T-cell (primary cell): Measurements from ENCODE around the gene PDXK. TPM values are rescaled to one million over a fixed set of nuclear protein-coding genes. Genes with fewer than 3 reads are reported as not detected.
"Not testable (repeated sequence)": the region's sequence is repeated elsewhere in the genome, so short reads cannot be mapped to it uniquely, and the experiment has no call there.

Source experiments
- ATAC-seq, 4 experiments: fragments of 200-7000 bp in 3 of 4; fragments of 150-1000 bp in 1 of 4; cut with Tn5 transposase; replicated peaks in 1 of 4; 1 replicate in 3 of 4; 2 replicates in 1 of 4; pipeline ENCODE4 v1.10.0; 2021; ENCODE audit warnings: moderate library complexity in 3 of 4, mild to moderate bottlenecking in 2 of 4, moderate number of reproducible peaks in 1 of 4
- CTCF ChIA-PET, 2 donors: fragments of 300-600 bp; sonication (Branson Sonifier 250); formaldehyde crosslinking; loops; one replicate each; lab custom pipeline; 2022; ENCODE audit warnings: antibody characterized with exemption in 2 of 2; lab: Charles Lee
- POLR2A ChIA-PET, 2 donors: fragments of 300-600 bp; sonication (Branson Sonifier 250); formaldehyde crosslinking; loops; one replicate each; lab custom pipeline; 2022; ENCODE audit warnings: antibody characterized with exemption in 2 of 2; lab: Charles Lee
- DNase-seq, 35 experiments: peaks; one replicate each; pipeline versions ENCODE4 v3.0.0 to v3.0.0-alpha.2; 2013 to 2023
- H3K27ac ChIP-seq: one replicate; pipeline ENCODE4 v1.5.1; 2013; ENCODE audit warnings: low read length
- H3K27me3 ChIP-seq, 2 experiments: replicated peaks in 1 of 2; 1 replicate in 1 of 2; 2 replicates in 1 of 2; pipeline versions ENCODE4 v1.6.1 to v1.7.0; 2013; ENCODE audit warnings: low read length in 1 of 2, mixed read lengths in 1 of 2; ENCODE audit not compliant: control insufficient read depth in 2 of 2, insufficient read depth in 2 of 2; ENCODE audit errors: extremely low read depth in 1 of 2
- H3K36me3 ChIP-seq, 2 donors: 1 replicate in 1 of 2; 2 replicates in 1 of 2; pipeline versions ENCODE4 v1.6.1 to v1.7.0; 2013; ENCODE audit warnings: low read length in 1 of 2; ENCODE audit not compliant: control insufficient read depth in 2 of 2, insufficient read depth in 1 of 2; ENCODE audit errors: extremely low read depth in 1 of 2
- H3K4me1 ChIP-seq, 2 experiments: 1 replicate in 1 of 2; 2 replicates in 1 of 2; pipeline versions ENCODE4 v1.6.1 to v1.7.0; 2013; ENCODE audit warnings: low read length in 2 of 2, mixed read lengths in 1 of 2; ENCODE audit not compliant: insufficient read depth in 2 of 2, control insufficient read depth in 1 of 2; ENCODE audit errors: extremely low read depth in 1 of 2
- H3K4me3 ChIP-seq, 2 donors: 1 replicate in 1 of 2; 2 replicates in 1 of 2; pipeline versions ENCODE4 v1.5.1 to v1.7.0; 2013; ENCODE audit warnings: mild to moderate bottlenecking in 2 of 2, low read length in 1 of 2, moderate library complexity in 1 of 2; ENCODE audit not compliant: control insufficient read depth in 1 of 2; ENCODE audit errors: extremely low read depth in 1 of 2
- H3K9me3 ChIP-seq: 2 replicates; pipeline ENCODE4 v1.7.0; 2013
- H3K27ac Mint-ChIP-seq, 2 donors: one replicate each; pipeline ENCODE4 v1.8.0; 2020 to 2021; ENCODE audit warnings: mild to moderate bottlenecking in 2 of 2, mixed read lengths in 2 of 2
- H3K27me3 Mint-ChIP-seq, 2 donors: one replicate each; pipeline ENCODE4 v1.8.0; 2021 to 2022; ENCODE audit warnings: mixed read lengths in 2 of 2
- H3K36me3 Mint-ChIP-seq: one replicate; pipeline ENCODE4 v1.8.0; 2021; ENCODE audit warnings: mixed read lengths
- H3K4me1 Mint-ChIP-seq, 3 donors: one replicate each; pipeline ENCODE4 v1.8.0; 2020 to 2022; ENCODE audit warnings: mixed read lengths in 3 of 3, mild to moderate bottlenecking in 1 of 3
- H3K4me3 Mint-ChIP-seq, 3 donors: one replicate each; pipeline ENCODE4 v1.8.0; 2020 to 2022; ENCODE audit warnings: mild to moderate bottlenecking in 3 of 3, mixed read lengths in 3 of 3, moderate library complexity in 3 of 3
- H3K9me3 Mint-ChIP-seq, 3 donors: one replicate each; pipeline ENCODE4 v1.8.0; 2020 to 2022; ENCODE audit warnings: mixed read lengths in 3 of 3
- WGBS: methylation state at CpG from one replicate; pipeline ENCODE4 v1.1.5; 2013; ENCODE audit warnings: missing lambda C conversion rate; ENCODE audit not compliant: insufficient coverage; 5-methylcytosine and 5-hydroxymethylcytosine counted together
- total RNA-seq, 35 experiments: library from RNA in 6 of 35; stranded (reverse) in 6 of 35; fragments of 120-200 nt in 1 of 35; gene quantifications; one replicate each; pipeline versions ENCODE4 v1.2.1 to v1.2.4 and lab custom pipeline; 2013 to 2026

The PDXK gene
- total RNA-seq, 5 donors from 2014 or later (not counting 1 experiment from before 2014, with no cell fraction given): 70.8 to 100 (median 80.2) TPM

- Histone ChIP-seq H3K27me3 (no peaks in the 10 kb centered on the region), H3K4me3 (no peak overlapping the region), H3K9me3 (no peaks in the 10 kb centered on the region), H3K36me3 (peaks cover 16 to 44% of the 10 kb centered on the region in 2 donors), H3K4me1 (peaks cover 0 to 3% of the 10 kb centered on the region in 2 experiments), H3K27ac (no peak overlapping the region)
- H3K36me3 Mint-ChIP-seq: peaks cover 37% of the 10 kb centered on the region
- no peak for DNase-seq
- no peak for ATAC-seq
- H3K4me3 Mint-ChIP-seq: no peak overlapping the region
- H3K27me3 Mint-ChIP-seq: no peaks in the 10 kb centered on the region
- no peak overlapping the region for H3K27ac Mint-ChIP-seq
- peaks cover 8 to 10% (median 9%) of the 10 kb centered on the region in 3 donors for H3K4me1 Mint-ChIP-seq
- peaks cover 0 to 3% (median 3%) of the 10 kb centered on the region in 3 donors for H3K9me3 Mint-ChIP-seq
- WGBS: 99% methylated on average over 13 of the region's 17 CpGs
- POLR2A ChIA-PET: no interaction called here
- CTCF ChIA-PET: no interaction called here
Observed at GRCh38 chr21:43696214-43696613, 22.7 kb upstream of the PDXK start.

GRCh38 chr21:43697758-43698643 lies 20.9 kb upstream of the PDXK start:
- CTCF ChIA-PET: interaction anchor here in 1 of 2 donors (0.5 kb wide), 1 partner anchor 19 kb away, joined by 3 read pairs; no protein-coding TSS in a partner anchor
- Mint-ChIP-seq H3K4me3 (no peak overlapping the region), H3K36me3 (peaks cover 33% of the 10 kb centered on the region), H3K4me1 (peaks cover 13 to 14% (median 13%) of the 10 kb centered on the region in 3 donors), H3K9me3 (peaks cover 0 to 3% (median 3%) of the 10 kb centered on the region in 3 donors), H3K27me3 (peaks cover 0 to 4% of the 10 kb centered on the region in 2 donors), H3K27ac (peak overlapping the region; percentile 4 to 32)
- H3K4me3 ChIP-seq: no peak overlapping the region
- H3K36me3 ChIP-seq: peaks cover 9 to 30% of the 10 kb centered on the region in 2 donors
- no peak overlapping the region for H3K27ac ChIP-seq
- peaks cover 0 to 13% of the 10 kb centered on the region in 2 experiments for H3K27me3 ChIP-seq
- no peaks in the 10 kb centered on the region for H3K9me3 ChIP-seq
- ATAC-seq (peak in 3 of 4 experiments; percentile 43 to 83 (median 56)), DNase-seq (peak in 1 of 35 experiments; percentile 34)
- POLR2A ChIA-PET: no interaction called here
- H3K4me1 ChIP-seq: peaks cover 0 to 17% of the 10 kb centered on the region in 2 experiments
- WGBS: 82% methylated on average over 6 of the region's 11 CpGs

- H3K27ac ChIP-seq, POLR2A ChIA-PET, CTCF ChIA-PET, H3K4me3 Mint-ChIP-seq, H3K9me3 ChIP-seq, H3K9me3 Mint-ChIP-seq, H3K4me3 ChIP-seq, DNase-seq, H3K27ac Mint-ChIP-seq, H3K27me3 Mint-ChIP-seq, ATAC-seq: not testable (repeated sequence)
- peaks cover 14 to 17% (median 15%) of the 10 kb centered on the region in 3 donors for H3K4me1 Mint-ChIP-seq
- no CpG with 5 or more reads among the region's 5 CpGs for WGBS
- peaks cover 23% of the 10 kb centered on the region for H3K36me3 Mint-ChIP-seq
- H3K27me3 ChIP-seq: peaks cover 0 to 23% of the 10 kb centered on the region in 2 experiments
- H3K4me1 ChIP-seq: peaks cover 0 to 23% of the 10 kb centered on the region in 2 experiments
- H3K36me3 ChIP-seq: peaks cover 0 to 16% of the 10 kb centered on the region in 2 donors
Observed at GRCh38 chr21:43699492-43699777, 19.5 kb upstream of the PDXK start.

DNA sequence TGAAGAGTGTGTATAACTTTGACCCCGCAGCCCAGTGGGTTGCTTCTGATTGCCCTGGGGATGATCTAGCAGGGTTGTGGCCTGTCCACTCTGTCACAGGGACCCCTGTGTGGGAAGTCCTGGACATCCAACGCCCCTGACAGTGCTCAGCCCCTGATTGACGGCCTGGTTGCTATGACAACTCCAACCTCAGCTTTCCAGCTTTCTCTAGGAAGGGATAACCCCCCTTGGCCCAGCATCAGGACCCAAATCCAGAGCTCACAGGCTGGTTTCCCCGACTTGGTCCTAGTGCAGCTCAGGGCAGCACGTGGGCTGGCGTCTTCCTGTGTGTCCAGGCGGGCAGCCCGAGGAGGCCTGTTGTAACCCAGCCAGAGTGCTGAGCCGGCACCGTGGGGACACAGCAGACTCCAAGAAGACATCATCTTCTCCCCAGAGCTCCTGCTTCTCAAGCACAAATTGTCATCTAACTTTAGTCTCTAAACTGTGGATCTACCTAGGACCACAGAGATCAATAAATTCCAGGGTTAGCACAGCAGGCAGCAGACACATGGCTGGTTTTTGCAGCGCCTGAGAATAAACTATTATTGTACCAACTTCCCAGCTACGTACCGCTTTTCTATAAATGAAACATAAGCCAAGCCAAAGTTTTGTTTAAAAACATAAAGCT lies 18.9 kb upstream of the PDXK start:
- Mint-ChIP-seq H3K27ac (no peak overlapping the region), H3K36me3 (peaks cover 20% of the 10 kb centered on the region), H3K4me1 (peaks cover 14 to 17% (median 15%) of the 10 kb centered on the region in 3 donors), H3K4me3 (no peak overlapping the region), H3K9me3 (peaks cover 0 to 3% (median 3%) of the 10 kb centered on the region in 3 donors), H3K27me3 (peaks cover 0 to 4% of the 10 kb centered on the region in 2 donors)
- peaks cover 0 to 23% of the 10 kb centered on the region in 2 experiments for H3K4me1 ChIP-seq
- peaks cover 0 to 28% of the 10 kb centered on the region in 2 experiments for H3K27me3 ChIP-seq
- POLR2A ChIA-PET: interaction anchor here in 1 of 2 donors (0.7 kb wide), 1 partner anchor 38 kb away, joined by 5 read pairs; no protein-coding TSS in a partner anchor
- H3K9me3 ChIP-seq: no peaks in the 10 kb centered on the region
- 75% methylated on average over 10 of the region's 13 CpGs for WGBS
- H3K36me3 ChIP-seq: peaks cover 0 to 11% of the 10 kb centered on the region in 2 donors
- ATAC-seq: no peak
- DNase-seq: no peak
- CTCF ChIA-PET: no interaction called here
- H3K4me3 ChIP-seq: no peak overlapping the region
- no peak overlapping the region for H3K27ac ChIP-seq

DNA sequence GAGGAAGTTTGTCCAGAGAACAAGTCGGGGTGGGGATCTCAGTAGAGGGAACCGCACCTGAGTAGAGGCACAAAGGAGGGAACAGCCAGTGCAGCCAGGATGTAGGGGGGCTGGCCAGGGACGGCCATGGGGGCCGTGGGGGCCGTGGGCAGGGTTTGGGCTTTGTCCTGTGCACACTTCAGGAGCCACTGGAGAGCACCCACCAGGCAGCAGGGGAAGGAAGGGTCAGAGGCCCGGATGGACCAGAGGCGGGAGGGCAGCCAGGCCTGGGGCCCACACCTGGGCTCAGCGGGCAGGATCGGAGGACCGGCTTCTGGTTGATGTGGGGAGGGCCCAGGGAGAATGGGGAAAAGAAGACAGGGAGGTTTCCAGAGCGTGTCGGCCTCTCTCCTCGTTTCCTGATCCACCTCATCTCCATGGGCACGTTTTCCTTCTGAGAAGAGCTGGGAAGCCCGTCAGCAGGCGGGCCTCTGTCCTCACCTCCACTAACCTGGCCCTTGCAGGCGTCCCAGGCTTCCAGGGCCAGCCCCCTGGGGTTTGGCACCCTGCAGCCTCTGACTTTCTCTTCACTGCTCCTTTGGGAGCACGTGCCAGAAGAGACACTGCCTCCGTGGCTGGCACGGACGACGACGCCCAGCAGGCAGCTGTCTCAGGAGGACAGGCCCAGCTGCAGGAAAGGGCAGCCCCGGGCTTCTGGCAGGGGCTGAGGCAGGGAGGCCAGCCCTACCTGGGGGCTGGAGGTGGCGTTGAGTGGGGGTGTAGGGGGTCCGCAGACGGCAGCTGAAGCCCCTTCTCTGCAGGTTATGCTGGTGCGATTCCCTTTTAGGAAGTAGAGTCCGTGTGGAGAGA lies 16.8 kb upstream of the PDXK start:
- H3K4me3 Mint-ChIP-seq: peak overlapping the region in 2 of 3 donors; percentile 58 to 61
- peaks cover 11 to 17% (median 14%) of the 10 kb centered on the region in 3 donors for H3K4me1 Mint-ChIP-seq
- peaks cover 0 to 4% of the 10 kb centered on the region in 2 donors for H3K27me3 Mint-ChIP-seq
- POLR2A ChIA-PET: interaction anchor here in 1 of 2 donors (0.6 kb wide), 1 partner anchor 378 kb away, joined by 3 read pairs; no protein-coding TSS in a partner anchor
- CTCF ChIA-PET: no interaction called here
- no peaks in the 10 kb centered on the region for H3K36me3 ChIP-seq
- DNase-seq: no peak
- no peak for ATAC-seq
- H3K4me3 ChIP-seq: peak overlapping the region in 1 of 2 donors; percentile 12
- H3K27ac ChIP-seq: no peak overlapping the region
- H3K9me3 ChIP-seq: no peaks in the 10 kb centered on the region
- peaks cover 0 to 32% of the 10 kb centered on the region in 2 experiments for H3K4me1 ChIP-seq
- WGBS: 84% methylated on average over 20 of the region's 29 CpGs
- H3K27me3 ChIP-seq: peaks cover 0 to 28% of the 10 kb centered on the region in 2 experiments
- H3K9me3 Mint-ChIP-seq: peaks cover 0 to 3% (median 3%) of the 10 kb centered on the region in 3 donors
- H3K27ac Mint-ChIP-seq: no peak overlapping the region
- peaks cover 9% of the 10 kb centered on the region for H3K36me3 Mint-ChIP-seq
